Measurements from ENCODE around the gene POLR2E.

DNA sequence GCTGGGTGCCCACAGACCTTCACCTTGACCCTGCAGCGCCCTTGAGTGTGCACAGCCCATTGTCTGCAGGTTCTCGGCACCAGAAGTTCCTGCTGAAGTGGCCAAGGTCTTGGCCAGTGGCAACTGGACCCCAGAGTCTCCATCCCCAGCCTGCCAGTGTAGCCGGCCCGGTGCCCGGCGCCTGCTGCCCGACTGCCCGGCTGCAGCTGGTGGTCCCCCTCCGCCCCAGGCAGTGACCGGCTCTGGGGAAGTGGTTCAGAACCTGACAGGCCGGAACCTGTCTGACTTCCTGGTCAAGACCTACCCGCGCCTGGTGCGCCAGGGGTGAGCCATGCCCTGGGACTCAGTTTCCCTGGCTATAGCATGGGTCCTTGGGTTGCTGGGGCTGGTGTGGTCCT is 40.1 kb downstream of the POLR2E start:
- TF ChIP-seq, protein P1, sequence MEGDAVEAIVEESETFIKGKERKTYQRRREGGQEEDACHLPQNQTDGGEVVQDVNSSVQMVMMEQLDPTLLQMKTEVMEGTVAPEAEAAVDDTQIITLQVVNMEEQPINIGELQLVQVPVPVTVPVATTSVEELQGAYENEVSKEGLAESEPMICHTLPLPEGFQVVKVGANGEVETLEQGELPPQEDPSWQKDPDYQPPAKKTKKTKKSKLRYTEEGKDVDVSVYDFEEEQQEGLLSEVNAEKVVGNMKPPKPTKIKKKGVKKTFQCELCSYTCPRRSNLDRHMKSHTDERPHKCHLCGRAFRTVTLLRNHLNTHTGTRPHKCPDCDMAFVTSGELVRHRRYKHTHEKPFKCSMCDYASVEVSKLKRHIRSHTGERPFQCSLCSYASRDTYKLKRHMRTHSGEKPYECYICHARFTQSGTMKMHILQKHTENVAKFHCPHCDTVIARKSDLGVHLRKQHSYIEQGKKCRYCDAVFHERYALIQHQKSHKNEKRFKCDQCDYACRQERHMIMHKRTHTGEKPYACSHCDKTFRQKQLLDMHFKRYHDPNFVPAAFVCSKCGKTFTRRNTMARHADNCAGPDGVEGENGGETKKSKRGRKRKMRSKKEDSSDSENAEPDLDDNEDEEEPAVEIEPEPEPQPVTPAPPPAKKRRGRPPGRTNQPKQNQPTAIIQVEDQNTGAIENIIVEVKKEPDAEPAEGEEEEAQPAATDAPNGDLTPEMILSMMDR (IDR thresholded peaks at IDR 0.05; ENCODE audit: low read depth, low read length, poor library complexity, severe bottlenecking): no peak
- TF ChIP-seq EZH2phosphoT487 (IDR thresholded peaks at IDR 0.05; ENCODE audit: borderline replicate concordance, low read length): no peak
